Choroid plexus epithelial cell (primary cell): Measurements from ENCODE around the gene MIOS.

Source experiments
- DNase-seq: peaks from one replicate; pipeline ENCODE4 v3.0.0-alpha.2; 2010; ENCODE audit warnings: low read depth
- H3K4me3 ChIP-seq: 2 replicates; pipeline ENCODE4 v1.5.1; 2011; ENCODE audit warnings: low read depth, mild to moderate bottlenecking, control low read depth, low read length, moderate library complexity
- TF ChIP-seq, protein P1 (sequence below): conservative IDR thresholded peaks from 2 replicates; pipeline ENCODE4 v1.5.1; 2011; ENCODE audit warnings: low read depth, mild to moderate bottlenecking, control low read depth, inconsistent platforms, low read length, moderate library complexity

Gene MIOS

GRCh38 chr7:7539152-7539551 is 27.5 kb upstream of the MIOS start:
- no peak for DNase-seq
- no peak overlapping the region for H3K4me3 ChIP-seq
- TF ChIP-seq, protein P1, sequence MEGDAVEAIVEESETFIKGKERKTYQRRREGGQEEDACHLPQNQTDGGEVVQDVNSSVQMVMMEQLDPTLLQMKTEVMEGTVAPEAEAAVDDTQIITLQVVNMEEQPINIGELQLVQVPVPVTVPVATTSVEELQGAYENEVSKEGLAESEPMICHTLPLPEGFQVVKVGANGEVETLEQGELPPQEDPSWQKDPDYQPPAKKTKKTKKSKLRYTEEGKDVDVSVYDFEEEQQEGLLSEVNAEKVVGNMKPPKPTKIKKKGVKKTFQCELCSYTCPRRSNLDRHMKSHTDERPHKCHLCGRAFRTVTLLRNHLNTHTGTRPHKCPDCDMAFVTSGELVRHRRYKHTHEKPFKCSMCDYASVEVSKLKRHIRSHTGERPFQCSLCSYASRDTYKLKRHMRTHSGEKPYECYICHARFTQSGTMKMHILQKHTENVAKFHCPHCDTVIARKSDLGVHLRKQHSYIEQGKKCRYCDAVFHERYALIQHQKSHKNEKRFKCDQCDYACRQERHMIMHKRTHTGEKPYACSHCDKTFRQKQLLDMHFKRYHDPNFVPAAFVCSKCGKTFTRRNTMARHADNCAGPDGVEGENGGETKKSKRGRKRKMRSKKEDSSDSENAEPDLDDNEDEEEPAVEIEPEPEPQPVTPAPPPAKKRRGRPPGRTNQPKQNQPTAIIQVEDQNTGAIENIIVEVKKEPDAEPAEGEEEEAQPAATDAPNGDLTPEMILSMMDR: no peak

- H3K4me3 ChIP-seq: no peak overlapping the region
- TF ChIP-seq, protein P1: no peak
- DNase-seq: no peak
Observed at GRCh38 chr7:7539711-7540110, 27.0 kb upstream of the MIOS start.

DNA sequence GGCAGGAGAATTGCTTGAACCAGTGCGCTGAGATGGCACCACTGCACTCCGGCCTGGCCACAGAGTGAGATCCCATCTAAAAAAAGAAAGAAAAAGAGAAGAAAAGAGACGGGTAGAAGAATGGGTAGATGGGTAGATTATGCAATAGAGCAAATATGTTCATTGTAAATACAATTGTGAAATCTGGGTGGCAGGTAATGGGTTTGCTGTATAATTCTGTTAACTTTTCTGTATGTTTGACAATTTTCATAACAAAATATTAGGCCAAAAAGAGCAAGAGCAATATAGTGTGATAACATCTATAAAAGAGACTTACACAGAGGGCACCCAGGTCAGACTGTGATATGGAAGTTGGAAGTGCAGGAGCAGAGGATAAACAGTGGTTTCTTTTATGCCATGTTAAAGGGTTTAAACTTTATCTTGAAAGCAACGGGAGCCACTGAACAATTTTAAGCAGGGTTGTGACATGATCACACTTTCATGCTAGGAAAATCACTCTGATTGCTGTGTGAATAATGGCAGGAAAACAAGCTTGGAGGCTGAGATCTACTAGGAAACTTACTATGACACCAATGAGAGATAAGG is 24.3 kb upstream of the MIOS start:
- TF ChIP-seq, protein P1: no peak
- no peak for DNase-seq
- no peak overlapping the region for H3K4me3 ChIP-seq

DNA sequence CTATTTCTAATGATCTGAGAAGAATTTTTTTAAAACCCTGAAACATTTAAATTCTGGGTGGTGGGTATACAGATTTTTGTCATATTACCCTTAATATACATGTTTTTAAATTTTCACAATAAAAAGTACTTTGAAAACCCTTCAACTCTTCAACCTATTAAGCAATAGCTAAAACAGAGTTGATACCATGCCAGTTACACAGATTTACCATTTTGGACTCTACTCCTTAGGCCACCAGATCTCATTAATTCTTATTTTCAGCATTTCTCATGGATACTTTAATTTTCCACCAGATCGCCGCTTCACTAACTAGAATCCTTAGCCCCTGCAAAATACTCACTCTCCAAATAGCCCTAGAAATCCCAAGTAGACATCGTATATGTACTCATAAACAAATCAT is 18.3 kb upstream of the MIOS start:
- no peak overlapping the region for H3K4me3 ChIP-seq
- TF ChIP-seq, protein P1: no peak
- DNase-seq: no peak

DNA sequence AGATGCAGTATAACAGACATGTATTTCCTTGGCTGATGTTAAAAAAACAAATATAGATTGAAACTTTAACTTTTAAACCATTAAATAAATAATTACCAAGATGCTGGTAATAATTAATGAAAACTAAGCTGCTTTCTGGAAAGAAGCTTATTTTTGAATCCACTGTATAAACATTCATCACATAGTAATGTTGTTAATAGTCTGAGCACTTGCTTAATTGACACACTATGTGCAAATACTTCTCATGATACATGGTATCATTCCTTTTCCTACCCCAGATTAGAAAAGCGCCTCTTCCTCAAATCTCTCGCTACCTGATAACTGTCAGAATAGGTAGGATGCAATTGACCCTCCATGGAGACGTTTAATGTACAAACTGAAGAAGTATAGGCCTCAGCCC is 16.0 kb upstream of the MIOS start:
- no peak overlapping the region for H3K4me3 ChIP-seq
- DNase-seq: no peak
- TF ChIP-seq, protein P1: no peak

DNA sequence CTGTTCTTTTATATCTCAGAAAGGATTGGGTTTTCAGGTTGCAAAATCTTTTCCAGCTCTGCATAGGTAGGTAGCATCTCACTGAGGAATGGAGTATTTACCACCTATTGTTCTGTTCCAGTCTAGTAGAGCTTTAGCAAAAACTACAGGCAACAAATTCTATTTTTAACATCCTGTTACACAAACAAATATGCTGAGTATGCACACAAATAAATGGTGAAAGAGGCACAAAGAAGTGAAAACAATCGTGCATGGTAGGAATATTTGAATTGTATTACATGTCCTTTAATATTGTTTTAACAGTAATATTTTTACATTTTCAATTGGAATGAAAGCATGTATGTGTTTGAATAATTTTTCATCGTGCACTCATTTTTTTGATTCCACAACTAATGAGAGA is 14.5 kb upstream of the MIOS start:
- H3K4me3 ChIP-seq: no peak overlapping the region
- no peak for DNase-seq
- TF ChIP-seq, protein P1: no peak

DNA sequence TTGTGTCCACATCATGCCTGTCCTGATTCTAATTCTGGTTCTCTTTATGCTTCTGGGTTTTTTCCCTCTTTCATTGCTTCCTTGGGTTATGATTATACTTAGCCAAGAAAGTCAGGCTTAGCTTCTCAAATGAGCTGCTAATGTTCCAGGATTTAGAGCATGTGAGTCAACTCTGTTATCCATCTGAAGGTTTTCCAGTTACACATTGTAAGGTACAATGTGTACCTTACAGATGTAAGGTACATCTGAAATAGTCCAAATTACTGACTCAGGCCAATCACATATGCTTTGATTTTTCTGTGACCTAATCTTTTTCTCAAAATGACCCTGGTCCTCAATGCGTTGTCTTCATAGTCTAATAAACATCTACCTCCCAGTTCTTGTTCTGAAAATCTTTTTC is 13.3 kb upstream of the MIOS start:
- no peak for DNase-seq
- TF ChIP-seq, protein P1: no peak
- no peak overlapping the region for H3K4me3 ChIP-seq
